Small intestine (tissue), 7 donors: ENCODE data around the gene ATPAF2. TPM values are rescaled to one million over a fixed set of nuclear protein-coding genes. Genes with fewer than 3 reads are reported as not detected.

ENCODE experiments used
- DNase-seq, 2 donors: peaks; one replicate each; pipeline versions ENCODE4 v3.0.0 to v3.0.0-alpha.2; 2013
- FAIRE-seq: peaks from 2 replicates; lab custom pipeline; 2012; peaks lifted over from hg19 to GRCh38; lab: Jason Lieb, UNC
- H3K27ac ChIP-seq, 3 donors: one replicate each; pipeline ENCODE4 v1.5.1; 2013; ENCODE audit warnings: low read length in 2 of 3, mild to moderate bottlenecking in 2 of 3, control low read depth in 1 of 3, inconsistent platforms in 1 of 3, low read depth in 1 of 3, moderate library complexity in 1 of 3
- H3K27me3 ChIP-seq, 3 donors: one replicate each; pipeline ENCODE4 v1.6.1; 2013; ENCODE audit warnings: low read length in 3 of 3, inconsistent platforms in 1 of 3; ENCODE audit not compliant: control insufficient read depth in 3 of 3, insufficient read depth in 3 of 3
- H3K36me3 ChIP-seq, 3 donors: one replicate each; pipeline ENCODE4 v1.6.1; 2013; ENCODE audit warnings: low read length in 3 of 3, inconsistent platforms in 1 of 3, low read depth in 1 of 3, mild to moderate bottlenecking in 1 of 3, moderate library complexity in 1 of 3; ENCODE audit not compliant: control insufficient read depth in 3 of 3, insufficient read depth in 2 of 3
- H3K4me1 ChIP-seq, 3 donors: one replicate each; pipeline ENCODE4 v1.6.1; 2013; ENCODE audit warnings: low read length in 2 of 3, inconsistent platforms in 1 of 3, low read depth in 1 of 3, mild to moderate bottlenecking in 1 of 3, moderate library complexity in 1 of 3; ENCODE audit not compliant: control insufficient read depth in 3 of 3, insufficient read depth in 2 of 3
- H3K4me3 ChIP-seq, 3 donors: one replicate each; pipeline ENCODE4 v1.5.1; 2013; ENCODE audit warnings: low read length in 3 of 3, control low read depth in 1 of 3, inconsistent platforms in 1 of 3, low read depth in 1 of 3, mild to moderate bottlenecking in 1 of 3, moderate library complexity in 1 of 3
- H3K9me3 ChIP-seq, 2 donors: one replicate each; pipeline ENCODE4 v1.6.1; 2013; ENCODE audit warnings: low read depth in 1 of 2, low read length in 1 of 2; ENCODE audit not compliant: control insufficient read depth in 2 of 2, insufficient read depth in 1 of 2
- WGBS, 3 donors: extraction: QIAGEN DNeasy Blood & Tissue Kit; methylation state at CpG; one replicate each; pipeline ENCODE4 v1.1.7; 2013; 5-methylcytosine and 5-hydroxymethylcytosine counted together
- polyA plus RNA-seq, 4 donors: library from polyadenylated mRNA; stranded (reverse) in 3 of 4; unstranded in 1 of 4; fragments of 200-250 nt in 3 of 4; fragments of 120-200 nt in 1 of 4; gene quantifications; one replicate each; pipeline versions ENCODE4 v1.2.1 to v1.2.3, GENCODE V29; 2013
- donor health status: healthy with polysubstance abuse.
- donor health status: control.
- donor health status: control.
- donor health status: Bipolar disorder and iron deficiency.
- donor health status: healthy.

Gene ATPAF2
- polyA plus RNA-seq, 4 donors = 20.5 to 26.4 (median 22.0) TPM

DNA sequence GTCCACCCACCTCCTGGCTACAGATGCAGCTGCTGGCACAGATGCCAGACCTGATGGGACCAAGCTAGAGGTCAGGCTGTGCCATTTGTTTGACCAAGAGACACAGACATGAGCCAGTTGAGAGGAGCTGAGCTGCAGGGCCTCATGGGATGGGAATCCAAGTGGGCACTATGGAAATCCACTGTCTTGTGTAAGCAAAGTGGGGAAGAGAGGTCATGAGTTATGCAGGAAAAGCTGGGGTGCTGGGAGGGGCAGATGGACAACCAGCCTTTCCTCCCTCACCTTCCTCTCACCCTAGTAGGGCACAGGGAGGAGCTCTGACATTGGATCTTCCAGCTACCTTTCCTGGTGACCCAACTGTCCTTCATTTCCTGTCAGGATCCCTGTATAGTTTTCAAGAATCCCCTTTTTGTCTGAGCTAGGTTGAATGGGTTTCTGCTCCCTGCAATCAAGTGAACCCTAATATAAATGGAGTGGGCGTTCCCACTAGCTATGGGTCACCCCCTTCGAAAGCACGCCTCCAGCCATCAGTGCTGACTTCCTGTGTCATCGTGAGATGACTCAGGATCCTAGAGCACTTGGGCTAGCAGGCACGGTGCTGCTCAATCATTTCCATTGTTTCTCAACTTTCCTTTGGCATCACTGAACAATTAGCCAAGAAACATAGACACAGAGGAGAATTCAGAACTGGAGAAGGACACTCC is 13.6 kb downstream of the ATPAF2 start:
- DNase-seq (no peak), FAIRE-seq (no peak)
- Histone ChIP-seq H3K36me3 (peaks cover 2 to 47% (median 7%) of the 10 kb centered on the region in 3 donors), H3K9me3 (no peaks in the 10 kb centered on the region), H3K4me3 (no peak overlapping the region), H3K4me1 (no peaks in the 10 kb centered on the region), H3K27me3 (no peaks in the 10 kb centered on the region), H3K27ac (no peak overlapping the region)
- WGBS, 3 donors = 59 to 67% (median 64%) methylated on average over 5 of the region's 5 CpGs

DNA sequence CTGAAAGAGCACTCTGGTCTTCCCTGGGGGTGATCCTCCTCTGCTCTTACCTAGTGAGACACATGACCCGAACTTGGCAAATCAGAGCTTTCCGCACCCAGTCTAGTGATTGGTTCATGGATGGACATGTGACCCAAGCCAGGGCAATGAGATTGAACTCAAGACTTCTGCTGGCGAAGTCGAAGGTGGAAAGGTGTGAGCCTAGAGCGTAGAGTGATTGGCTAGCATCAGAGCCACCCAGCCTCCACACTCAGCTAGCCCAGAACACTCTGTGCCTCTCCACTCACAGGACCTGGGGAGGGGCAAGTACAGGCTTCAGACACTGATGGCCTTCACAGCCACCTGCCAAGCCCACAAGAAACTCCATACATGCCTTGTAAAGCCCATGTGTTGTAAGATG is 17.6 kb downstream of the ATPAF2 start:
- WGBS, 3 donors = 95 to 100% (median 97%) methylated on average over 5 of the region's 5 CpGs
- Histone ChIP-seq H3K4me3 (no peak overlapping the region), H3K4me1 (no peaks in the 10 kb centered on the region), H3K27ac (no peak overlapping the region), H3K36me3 (peaks cover 5 to 60% (median 7%) of the 10 kb centered on the region in 3 donors), H3K9me3 (no peaks in the 10 kb centered on the region), H3K27me3 (no peaks in the 10 kb centered on the region)
- DNase-seq = no peak
- no peak for FAIRE-seq

DNA sequence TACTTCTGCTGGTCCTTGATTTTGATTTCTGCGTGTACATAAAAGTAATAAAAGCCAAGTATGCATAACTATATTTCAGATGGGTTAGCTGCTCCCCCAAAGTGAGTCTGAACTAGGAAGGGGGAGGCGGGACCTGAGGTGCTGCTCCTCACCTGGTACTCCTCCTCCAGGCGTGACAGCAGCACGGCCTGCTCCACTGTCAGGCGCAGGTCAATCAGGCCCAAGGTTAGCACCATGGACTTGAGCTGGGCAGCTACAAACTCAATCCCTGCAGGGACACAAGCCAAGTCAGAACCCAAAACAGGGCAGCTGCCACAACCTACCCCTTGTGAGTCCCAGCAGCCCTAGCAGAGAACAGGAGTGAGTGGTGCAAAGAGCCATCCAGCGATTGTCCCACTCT is 18.0 kb downstream of the ATPAF2 start:
- H3K9me3 ChIP-seq = no peaks in the 10 kb centered on the region
- no peaks in the 10 kb centered on the region for H3K27me3 ChIP-seq
- H3K36me3 ChIP-seq = peaks cover 5 to 57% (median 7%) of the 10 kb centered on the region in 3 donors
- no peak overlapping the region for H3K4me3 ChIP-seq
- no peak for DNase-seq
- 97 to 98% (median 98%) methylated on average over 6 of the region's 6 CpGs for WGBS, 3 donors
- no peaks in the 10 kb centered on the region for H3K4me1 ChIP-seq
- no peak for FAIRE-seq
- H3K27ac ChIP-seq = no peak overlapping the region

DNA sequence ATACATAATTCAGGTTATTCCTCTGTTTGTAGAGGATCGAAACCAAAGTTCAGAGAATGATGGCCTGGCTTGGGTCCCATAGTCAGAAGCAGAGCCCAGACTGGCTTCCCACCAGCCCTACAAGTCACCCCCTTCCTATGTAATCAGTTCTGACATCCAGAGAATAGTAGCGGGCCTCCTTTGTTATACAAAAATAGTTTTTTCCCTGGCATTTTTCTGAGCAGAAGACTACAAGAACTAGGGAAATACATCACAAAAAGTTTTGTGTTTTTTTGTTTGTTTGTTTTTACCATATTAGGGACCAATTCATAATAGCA is 19.2 kb downstream of the ATPAF2 start:
- Histone ChIP-seq H3K4me3 (no peak overlapping the region), H3K36me3 (peaks cover 5 to 57% (median 7%) of the 10 kb centered on the region in 3 donors)

DNA sequence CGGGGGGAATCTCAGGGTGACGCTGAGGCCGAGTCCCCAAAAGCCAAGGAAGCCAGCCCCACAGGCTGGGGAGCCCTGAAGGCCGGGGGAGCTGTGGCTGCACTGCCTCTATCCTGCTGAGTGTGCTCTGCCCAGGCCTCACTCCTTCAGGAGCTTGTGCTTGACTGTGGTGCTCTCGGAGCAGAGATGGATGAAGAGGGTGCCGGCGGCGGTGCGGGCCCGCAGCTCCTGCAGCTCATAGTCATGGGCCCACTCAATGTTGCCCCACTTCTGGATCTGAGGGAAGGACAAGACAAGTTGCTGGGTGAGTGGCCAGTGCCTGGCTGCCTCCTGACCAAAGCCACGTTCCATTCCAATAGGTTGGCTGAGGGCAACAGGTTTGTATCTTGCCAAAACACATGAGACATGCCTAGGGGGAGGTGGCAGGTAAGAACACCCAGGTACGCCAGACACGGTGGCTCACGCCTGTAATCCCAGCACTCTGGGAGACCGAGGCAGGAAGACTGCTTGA is 20.5 kb downstream of the ATPAF2 start:
- WGBS, 3 donors = 94 to 98% (median 96%) methylated on average over 15 of the region's 15 CpGs
- FAIRE-seq = no peak
- no peaks in the 10 kb centered on the region for H3K9me3 ChIP-seq

More for the DNA sequence above, 19.2 kb downstream of the ATPAF2 start:
- Histone ChIP-seq H3K27ac (no peak overlapping the region), H3K4me1 (no peaks in the 10 kb centered on the region), H3K9me3 (no peaks in the 10 kb centered on the region), H3K27me3 (no peaks in the 10 kb centered on the region)
- 83 to 89% (median 86%) methylated on average over 2 of the region's 2 CpGs for WGBS, 3 donors
- DNase-seq = no peak
- no peak for FAIRE-seq

DNA sequence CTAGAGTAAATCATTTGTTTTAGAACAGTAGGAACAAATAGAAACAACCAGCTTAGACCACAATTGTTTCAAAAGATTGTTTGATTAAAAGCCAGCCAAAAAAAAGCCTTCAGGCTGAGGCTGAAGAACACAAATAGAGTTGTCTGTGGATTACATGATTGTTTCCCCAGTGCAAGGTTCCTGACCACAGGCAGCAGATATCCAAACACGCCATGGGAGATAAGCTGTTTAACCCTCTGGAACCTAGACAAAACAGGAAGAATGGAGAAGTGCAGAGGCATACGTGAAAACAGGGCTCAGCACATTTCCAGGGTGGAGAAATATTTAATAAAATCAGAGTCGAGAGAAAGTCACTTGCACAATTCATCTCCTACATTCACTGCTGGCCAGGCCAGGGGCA is 21.0 kb downstream of the ATPAF2 start:
- WGBS, 3 donors = 59 to 61% (median 60%) methylated on average over 3 of the region's 3 CpGs
- no peaks in the 10 kb centered on the region for H3K9me3 ChIP-seq
- no peaks in the 10 kb centered on the region for H3K4me1 ChIP-seq
- H3K36me3 ChIP-seq = peaks cover 2 to 56% (median 5%) of the 10 kb centered on the region in 3 donors
- FAIRE-seq = no peak
- DNase-seq = no peak
- no peaks in the 10 kb centered on the region for H3K27me3 ChIP-seq
- no peak overlapping the region for H3K4me3 ChIP-seq
- no peak overlapping the region for H3K27ac ChIP-seq

More for the DNA sequence above, 20.5 kb downstream of the ATPAF2 start:
- no peak overlapping the region for H3K4me3 ChIP-seq
- H3K27me3 ChIP-seq = no peaks in the 10 kb centered on the region
- DNase-seq = no peak
- H3K27ac ChIP-seq = no peak overlapping the region
- peaks cover 2 to 56% (median 5%) of the 10 kb centered on the region in 3 donors for H3K36me3 ChIP-seq
- no peaks in the 10 kb centered on the region for H3K4me1 ChIP-seq

DNA sequence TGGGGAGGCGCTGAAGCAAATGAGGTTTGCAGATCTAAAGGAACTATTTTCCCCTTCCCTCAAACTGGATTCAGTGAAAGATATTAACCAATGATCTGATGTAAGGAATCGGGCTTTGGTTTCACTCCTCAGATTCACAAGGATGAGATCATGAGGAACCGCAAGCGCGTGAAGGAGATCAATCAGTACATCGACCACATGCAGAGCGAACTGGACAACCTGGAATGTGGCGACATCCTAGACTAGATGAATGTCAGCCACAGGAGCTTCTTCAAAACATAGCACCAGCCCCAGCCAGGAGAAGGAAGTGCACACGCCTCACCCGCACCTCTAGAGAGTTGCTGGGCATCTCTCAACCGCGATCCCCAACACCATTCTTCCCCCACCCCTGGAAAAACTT is 22.5 kb downstream of the ATPAF2 start:
- no peak for DNase-seq
- WGBS, 3 donors = 97 to 98% (median 98%) methylated on average over 12 of the region's 12 CpGs
- peaks cover 0 to 55% (median 3%) of the 10 kb centered on the region in 3 donors for H3K36me3 ChIP-seq

DNA sequence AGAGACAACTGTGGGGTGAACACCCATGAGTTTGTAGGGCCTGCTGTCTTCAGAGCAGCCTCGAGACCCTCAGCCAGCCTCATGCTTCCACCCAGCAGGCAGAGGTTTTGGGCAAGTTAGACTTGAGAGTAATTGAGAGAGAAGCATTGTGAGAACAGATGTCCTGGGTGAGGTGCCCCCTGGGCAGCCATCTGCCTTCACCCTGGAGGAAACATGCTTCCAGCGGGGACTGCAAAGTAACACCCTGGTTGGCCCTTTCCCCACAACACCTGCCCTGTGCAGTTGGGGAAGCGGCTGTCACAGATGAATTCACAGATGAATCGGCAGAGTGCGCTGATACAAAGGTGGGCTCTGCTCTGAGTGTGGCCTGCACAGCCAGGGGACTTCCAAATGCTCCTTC is 23.4 kb downstream of the ATPAF2 start:
- 95 to 99% (median 96%) methylated on average over 5 of the region's 5 CpGs for WGBS, 3 donors
- H3K27ac ChIP-seq = no peak overlapping the region
- no peaks in the 10 kb centered on the region for H3K27me3 ChIP-seq
- no peaks in the 10 kb centered on the region for H3K4me1 ChIP-seq
- DNase-seq = no peak
- FAIRE-seq = no peak
- H3K9me3 ChIP-seq = peaks cover 0 to 2% of the 10 kb centered on the region in 2 donors
- peaks cover 0 to 53% (median 3%) of the 10 kb centered on the region in 3 donors for H3K36me3 ChIP-seq
- no peak overlapping the region for H3K4me3 ChIP-seq

More for the DNA sequence above, 22.5 kb downstream of the ATPAF2 start:
- Histone ChIP-seq H3K4me3 (no peak overlapping the region), H3K4me1 (no peaks in the 10 kb centered on the region), H3K27ac (no peak overlapping the region), H3K27me3 (no peaks in the 10 kb centered on the region), H3K9me3 (no peaks in the 10 kb centered on the region)
- FAIRE-seq = no peak
